ENCODE results near the gene DAZAP1.

The DAZAP1 gene

DNA sequence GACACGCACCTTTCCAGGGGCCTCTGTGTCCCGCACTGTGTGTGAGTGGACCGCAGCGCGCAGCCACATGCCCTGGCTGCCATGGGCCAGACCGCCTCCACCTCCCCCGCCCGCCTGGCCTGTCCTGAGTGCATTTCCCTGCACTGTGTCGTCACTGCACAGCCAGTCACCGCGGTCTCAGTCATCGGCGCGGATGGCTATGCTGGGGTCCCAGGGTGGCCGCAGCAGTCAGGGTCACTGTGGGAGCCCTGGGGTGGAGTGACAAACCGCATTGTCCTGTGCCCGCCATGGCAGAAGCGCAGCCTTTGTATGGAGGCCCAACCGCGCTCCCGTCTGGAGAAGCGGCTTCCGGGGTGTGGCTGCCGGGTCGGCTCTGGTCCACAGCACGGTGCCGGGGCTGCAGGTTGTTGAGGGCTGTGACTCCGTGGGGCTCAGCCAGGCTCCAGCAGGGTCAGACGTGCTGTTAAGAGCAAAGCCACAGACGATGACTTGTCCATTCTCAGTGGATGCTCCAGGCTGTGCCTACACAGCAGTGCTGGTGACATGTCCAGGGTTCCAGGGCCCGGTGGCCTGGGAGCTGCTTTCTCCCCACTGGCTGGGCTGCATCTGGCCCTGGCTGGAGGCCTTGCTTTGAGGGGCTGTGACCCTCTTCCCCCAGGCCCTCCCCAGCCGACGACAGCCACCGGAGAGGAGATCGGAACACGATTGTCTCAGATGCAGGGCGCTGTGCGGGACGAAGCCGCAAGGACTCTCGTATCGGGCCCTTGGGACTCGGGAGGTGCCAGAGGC is 30.0 kb upstream of the DAZAP1 start:
- no peak for DNase-seq (ENCODE audit: low spot score)
- ChIA-PET POLR2A (ENCODE audit: low non-redundant PET) (no interaction called here), CTCF (interaction anchor here (0.6 kb wide), 1 partner anchor 164 kb away, joined by 3 read pairs; no protein-coding TSS in a partner anchor)
- peak overlapping the region; percentile 9; the same call in 1 of the 2 replicates for H3K27ac ChIP-seq
- TF ChIP-seq, protein P1, sequence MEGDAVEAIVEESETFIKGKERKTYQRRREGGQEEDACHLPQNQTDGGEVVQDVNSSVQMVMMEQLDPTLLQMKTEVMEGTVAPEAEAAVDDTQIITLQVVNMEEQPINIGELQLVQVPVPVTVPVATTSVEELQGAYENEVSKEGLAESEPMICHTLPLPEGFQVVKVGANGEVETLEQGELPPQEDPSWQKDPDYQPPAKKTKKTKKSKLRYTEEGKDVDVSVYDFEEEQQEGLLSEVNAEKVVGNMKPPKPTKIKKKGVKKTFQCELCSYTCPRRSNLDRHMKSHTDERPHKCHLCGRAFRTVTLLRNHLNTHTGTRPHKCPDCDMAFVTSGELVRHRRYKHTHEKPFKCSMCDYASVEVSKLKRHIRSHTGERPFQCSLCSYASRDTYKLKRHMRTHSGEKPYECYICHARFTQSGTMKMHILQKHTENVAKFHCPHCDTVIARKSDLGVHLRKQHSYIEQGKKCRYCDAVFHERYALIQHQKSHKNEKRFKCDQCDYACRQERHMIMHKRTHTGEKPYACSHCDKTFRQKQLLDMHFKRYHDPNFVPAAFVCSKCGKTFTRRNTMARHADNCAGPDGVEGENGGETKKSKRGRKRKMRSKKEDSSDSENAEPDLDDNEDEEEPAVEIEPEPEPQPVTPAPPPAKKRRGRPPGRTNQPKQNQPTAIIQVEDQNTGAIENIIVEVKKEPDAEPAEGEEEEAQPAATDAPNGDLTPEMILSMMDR (conservative IDR thresholded peaks at IDR 0.05; ENCODE audit: low read depth), result no peak

DNA sequence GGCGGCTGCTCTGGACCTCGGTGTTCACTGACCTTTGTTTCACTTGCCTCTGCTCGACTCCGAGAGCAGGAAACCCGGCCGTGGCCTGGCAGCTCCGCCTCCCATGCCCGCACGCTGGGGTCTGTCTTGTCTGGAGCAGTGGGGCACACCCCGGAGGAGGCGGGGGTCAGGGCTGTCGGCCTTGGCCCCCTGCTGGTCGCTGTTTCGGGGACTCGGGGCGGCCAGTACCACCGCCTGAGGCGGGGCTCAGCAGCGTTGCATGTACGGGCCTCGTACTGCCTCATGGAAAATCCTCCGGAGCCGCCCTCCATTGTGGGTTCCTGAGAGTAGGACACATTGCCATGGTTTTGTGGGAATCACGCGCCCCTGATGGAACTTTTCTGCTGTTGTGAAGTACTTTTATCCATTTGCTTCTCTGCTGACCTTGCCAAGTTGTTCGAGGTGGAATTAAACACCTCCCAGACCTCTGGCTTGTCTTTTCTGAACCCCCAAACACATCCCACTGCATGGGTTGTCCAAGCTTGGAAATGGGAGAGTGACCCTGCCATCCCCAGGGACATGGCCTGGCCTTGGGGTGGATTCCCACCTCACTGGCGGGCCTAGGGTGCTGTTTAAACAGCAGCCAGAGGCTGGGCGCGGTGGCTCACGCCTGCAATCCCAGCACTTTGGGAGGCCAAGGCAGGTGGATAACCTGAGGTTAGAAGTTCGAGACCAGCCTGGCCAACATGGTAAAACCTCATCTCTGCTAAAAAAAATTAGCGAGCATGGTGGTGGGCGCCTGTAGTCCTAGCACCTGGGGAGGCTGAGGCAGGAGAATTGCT is 29.2 kb upstream of the DAZAP1 start:
- ChIA-PET POLR2A (ENCODE audit: low non-redundant PET) (no interaction called here), CTCF (interaction anchor here (0.6 kb wide), 1 partner anchor 163 kb away, joined by 3 read pairs; no protein-coding TSS in a partner anchor)
- peak overlapping the region; percentile 9; the same call in 1 of the 2 replicates for H3K27ac ChIP-seq
- no peak for DNase-seq (ENCODE audit: low spot score)
- TF ChIP-seq, protein P1 (conservative IDR thresholded peaks at IDR 0.05; ENCODE audit: low read depth), result no peak

DNA sequence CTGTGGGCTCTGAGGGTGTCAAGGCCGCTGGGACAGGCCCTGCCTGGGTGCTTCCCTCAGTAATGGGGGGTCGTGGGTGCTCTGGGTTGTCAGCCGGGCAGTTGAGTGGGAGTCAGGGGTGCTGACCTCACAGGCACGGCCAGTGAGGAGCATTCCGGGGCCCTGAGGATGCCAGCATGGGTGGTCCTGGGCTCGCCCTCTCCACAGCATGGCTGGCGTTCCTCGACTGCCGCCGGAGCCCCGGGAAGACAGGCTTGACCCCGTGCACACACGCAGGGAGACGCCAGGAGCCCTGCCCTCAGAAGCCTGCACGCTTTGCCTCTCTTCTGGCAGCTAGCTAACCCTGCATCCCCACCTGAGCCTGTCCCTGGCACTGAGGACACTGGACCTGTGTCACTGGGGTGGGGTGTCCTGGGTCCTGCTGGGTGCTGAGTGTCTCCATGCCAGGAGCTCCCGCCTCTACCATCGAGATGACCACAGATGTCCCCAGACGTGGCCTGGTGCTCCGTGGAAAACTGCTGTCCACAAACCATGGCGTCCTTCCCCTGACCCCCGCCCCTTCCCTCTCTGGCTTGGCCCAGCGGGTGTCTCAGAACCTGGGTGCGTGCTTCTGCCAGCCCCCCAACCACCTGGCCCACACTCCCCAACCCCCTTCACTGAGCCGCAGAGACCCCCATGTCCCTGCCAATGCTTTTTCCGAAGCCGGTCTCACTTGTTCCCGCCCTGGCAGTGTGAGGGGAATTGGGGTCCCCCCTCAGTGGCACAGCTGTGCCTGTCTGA is 28.1 kb upstream of the DAZAP1 start:
- H3K27ac ChIP-seq, result no peak overlapping the region
- ChIA-PET POLR2A (ENCODE audit: low non-redundant PET) (no interaction called here), CTCF (no interaction called here)
- no peak for DNase-seq (ENCODE audit: low spot score)
- TF ChIP-seq, protein P1 (conservative IDR thresholded peaks at IDR 0.05; ENCODE audit: low read depth), result no peak

DNA sequence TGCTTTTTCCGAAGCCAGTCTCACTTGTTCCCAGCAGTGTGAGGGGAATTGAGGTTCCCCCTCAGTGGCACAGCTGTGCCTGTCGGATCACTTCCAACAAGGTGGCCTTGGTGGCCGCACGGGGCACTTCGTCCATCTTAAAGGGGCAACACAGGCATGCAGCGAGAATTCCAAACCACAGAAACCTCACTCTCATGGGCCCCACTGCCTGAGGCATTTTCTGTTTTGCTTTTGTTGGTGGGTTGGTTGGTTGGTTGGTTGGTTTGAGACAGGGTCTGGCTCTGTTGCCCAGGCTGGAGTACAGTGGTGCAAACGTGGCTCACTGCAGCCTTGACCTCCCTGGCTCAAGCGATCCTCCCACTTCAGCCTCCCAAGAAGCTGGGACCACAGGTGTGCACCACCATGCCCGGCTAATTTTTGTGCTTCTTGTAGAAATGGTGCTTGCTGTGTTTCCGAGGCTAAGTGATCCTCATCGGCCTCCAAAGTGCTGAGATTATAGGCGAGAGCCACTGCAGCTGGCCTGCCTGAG is 27.4 kb upstream of the DAZAP1 start:
- H3K27ac ChIP-seq, result no peak overlapping the region
- ChIA-PET CTCF (no interaction called here), POLR2A (ENCODE audit: low non-redundant PET) (no interaction called here)
- no peak for DNase-seq (ENCODE audit: low spot score)
- TF ChIP-seq, protein P1 (conservative IDR thresholded peaks at IDR 0.05; ENCODE audit: low read depth), result no peak

DNA sequence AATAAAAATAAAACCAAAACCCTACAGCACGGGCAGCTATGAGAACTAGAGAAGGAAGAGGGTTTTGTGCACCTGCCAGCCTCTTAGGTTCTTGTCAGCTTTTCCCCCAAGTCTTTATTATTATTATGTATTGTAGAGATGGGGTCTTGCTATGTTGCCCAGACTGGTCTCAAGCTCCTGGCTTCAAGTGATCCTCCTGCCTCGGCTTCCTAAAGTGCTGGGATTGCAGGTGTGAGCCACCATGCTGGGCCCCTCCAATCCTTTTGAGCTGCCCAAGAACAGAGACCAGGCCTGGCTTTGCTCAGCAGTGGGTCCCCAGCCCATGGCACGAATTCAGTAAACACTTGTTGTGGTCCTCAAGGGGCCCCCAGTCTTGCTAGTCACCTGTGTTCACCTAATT is 25.1 kb upstream of the DAZAP1 start:
- CTCF ChIA-PET, result no interaction called here
- POLR2A ChIA-PET (ENCODE audit: low non-redundant PET), result no interaction called here

More for the DNA sequence above, 25.1 kb upstream of the DAZAP1 start:
- DNase-seq (ENCODE audit: low spot score), result no peak
- no peak overlapping the region for H3K27ac ChIP-seq
- TF ChIP-seq, protein P1 (conservative IDR thresholded peaks at IDR 0.05; ENCODE audit: low read depth), result no peak

Data from RWPE1 (cell line).